Natural killer cell (primary cell): ENCODE data around the gene PCDH9. TPM values are rescaled to one million over a fixed set of nuclear protein-coding genes. Genes with fewer than 3 reads are reported as not detected.

Experiments used
- ATAC-seq, 3 donors: fragments of 150-1000 bp in 2 of 3; fragments of 200-7000 bp in 1 of 3; cut with Tn5 transposase; 1 replicate in 1 of 3; 2 replicates in 2 of 3; pipeline ENCODE4 v1.10.0; 2021; ENCODE audit warnings: mild to moderate bottlenecking in 2 of 3, moderate library complexity in 2 of 3
- DNase-seq, 2 donors: peaks; one replicate each; pipeline versions ENCODE4 v3.0.0 to v3.0.0-alpha.2; 2013 to 2021; ENCODE audit warnings: mixed read lengths in 1 of 2
- H3K27ac ChIP-seq: one replicate; pipeline ENCODE4 v1.5.1; 2013; ENCODE audit warnings: mild to moderate bottlenecking, low read length
- H3K27me3 ChIP-seq: one replicate; pipeline ENCODE4 v1.6.1; 2013; ENCODE audit warnings: low read length; ENCODE audit not compliant: control insufficient read depth, insufficient read depth
- H3K36me3 ChIP-seq: one replicate; pipeline ENCODE4 v1.6.1; 2013; ENCODE audit warnings: low read length; ENCODE audit not compliant: control insufficient read depth, insufficient read depth
- H3K4me1 ChIP-seq: one replicate; pipeline ENCODE4 v1.6.1; 2013; ENCODE audit warnings: low read length; ENCODE audit not compliant: control insufficient read depth, insufficient read depth
- H3K4me3 ChIP-seq: one replicate; pipeline ENCODE4 v1.5.1; 2013; ENCODE audit warnings: low read length
- H3K9me3 ChIP-seq: one replicate; pipeline ENCODE4 v1.6.1; 2013; ENCODE audit warnings: low read length; ENCODE audit not compliant: control insufficient read depth, insufficient read depth
- H3K27ac Mint-ChIP-seq, 2 donors: one replicate each; pipeline ENCODE4 v1.8.0; 2022; ENCODE audit warnings: mild to moderate bottlenecking in 2 of 2, mixed read lengths in 2 of 2, moderate library complexity in 1 of 2
- H3K27me3 Mint-ChIP-seq, 2 donors: one replicate each; pipeline ENCODE4 v1.8.0; 2022; ENCODE audit warnings: low read depth in 2 of 2, mixed read lengths in 2 of 2
- H3K36me3 Mint-ChIP-seq: one replicate; pipeline ENCODE4 v1.8.0; 2022; ENCODE audit warnings: mixed read lengths
- H3K4me1 Mint-ChIP-seq, 2 donors: one replicate each; pipeline ENCODE4 v1.8.0; 2022; ENCODE audit warnings: mixed read lengths in 2 of 2
- H3K4me3 Mint-ChIP-seq: one replicate; pipeline ENCODE4 v1.8.0; 2022; ENCODE audit warnings: mild to moderate bottlenecking, moderate library complexity, mixed read lengths
- H3K9me3 Mint-ChIP-seq, 2 donors: one replicate each; pipeline ENCODE4 v1.8.0; 2022; ENCODE audit warnings: mixed read lengths in 2 of 2
- CTCF ChIP-seq: fragments of 200-600 bp; IDR thresholded peaks from one replicate; pipeline ENCODE4 v1.8.0; 2022; ENCODE audit warnings: antibody characterized with exemption
- WGBS: methylation state at CpG from one replicate; pipeline ENCODE4 v1.1.7; 2013; ENCODE audit warnings: missing lambda C conversion rate; ENCODE audit not compliant: insufficient coverage; 5-methylcytosine and 5-hydroxymethylcytosine counted together
- intact Hi-C: fragments of 100-400 bp; cut with micrococcal nuclease; formaldehyde crosslinking; loops from one replicate; pipeline ENCODE4 v1.14.2; 2022
- total RNA-seq, 4 donors: library from RNA; stranded (reverse); fragments of 120-200 nt in 1 of 4; gene quantifications; one replicate each; pipeline versions ENCODE4 v1.2.3 to v1.2.4, GENCODE V29; 2013 to 2022

PCDH9 gene
- total RNA-seq, 3 donors from 2014 or later (not counting 1 experiment from before 2014, with no cell fraction given): 0.43 to 1.5 (median 0.68) TPM

- Histone ChIP-seq H3K9me3 (no peaks in the 10 kb centered on the region), H3K27ac (no peak overlapping the region), H3K27me3 (no peaks in the 10 kb centered on the region), H3K36me3 (no peaks in the 10 kb centered on the region), H3K4me1 (no peaks in the 10 kb centered on the region), H3K4me3 (no peak overlapping the region)
- no peak overlapping the region for H3K4me3 Mint-ChIP-seq
- H3K36me3 Mint-ChIP-seq: no peaks in the 10 kb centered on the region
- H3K27me3 Mint-ChIP-seq: peaks cover 0 to 4% of the 10 kb centered on the region in 2 donors
- intact Hi-C loops: no loop called here
- 66% methylated on average over 2 of the region's 5 CpGs for WGBS
- no peak for ATAC-seq
- no peak overlapping the region for H3K27ac Mint-ChIP-seq
- no peaks in the 10 kb centered on the region for H3K4me1 Mint-ChIP-seq
- no peak for TF ChIP-seq CTCF
- no peak for DNase-seq
- peaks cover 0 to 2% of the 10 kb centered on the region in 2 donors for H3K9me3 Mint-ChIP-seq
These were observed 870.1 kb downstream of the PCDH9 start for GRCh38 chr13:66359910-66360552.

- Histone ChIP-seq H3K27me3 (no peaks in the 10 kb centered on the region), H3K4me3 (no peak overlapping the region), H3K27ac (no peak overlapping the region), H3K36me3 (no peaks in the 10 kb centered on the region), H3K4me1 (no peaks in the 10 kb centered on the region), H3K9me3 (no peaks in the 10 kb centered on the region)
- peaks cover 0 to 4% of the 10 kb centered on the region in 2 donors for H3K27me3 Mint-ChIP-seq
- WGBS: 92% methylated on average over 1 of the region's 3 CpGs
- H3K9me3 Mint-ChIP-seq: peaks cover 0 to 2% of the 10 kb centered on the region in 2 donors
- intact Hi-C loops: no loop called here
- H3K4me3 Mint-ChIP-seq: no peak overlapping the region
- no peak overlapping the region for H3K27ac Mint-ChIP-seq
- TF ChIP-seq CTCF: no peak
- ATAC-seq (no peak), DNase-seq (no peak)
- no peaks in the 10 kb centered on the region for H3K4me1 Mint-ChIP-seq
- H3K36me3 Mint-ChIP-seq: no peaks in the 10 kb centered on the region
These were observed 870.7 kb downstream of the PCDH9 start for GRCh38 chr13:66359393-66359792.

- H3K4me3 ChIP-seq: no peak overlapping the region
- H3K27ac Mint-ChIP-seq: no peak overlapping the region
- no peak overlapping the region for H3K27ac ChIP-seq
- H3K36me3 ChIP-seq: no peaks in the 10 kb centered on the region
- H3K27me3 Mint-ChIP-seq: peaks cover 0 to 4% of the 10 kb centered on the region in 2 donors
- ATAC-seq (no peak), DNase-seq (no peak)
- H3K9me3 ChIP-seq: no peaks in the 10 kb centered on the region
- no peaks in the 10 kb centered on the region for H3K36me3 Mint-ChIP-seq
- H3K27me3 ChIP-seq: no peaks in the 10 kb centered on the region
- no peaks in the 10 kb centered on the region for H3K4me1 Mint-ChIP-seq
- intact Hi-C loops: no loop called here
- no peaks in the 10 kb centered on the region for H3K4me1 ChIP-seq
- TF ChIP-seq CTCF: no peak
- H3K4me3 Mint-ChIP-seq: no peak overlapping the region
- peaks cover 0 to 2% of the 10 kb centered on the region in 2 donors for H3K9me3 Mint-ChIP-seq
These were observed 871.6 kb downstream of the PCDH9 start for GRCh38 chr13:66358564-66358963.

- Histone ChIP-seq H3K27me3 (no peaks in the 10 kb centered on the region), H3K36me3 (no peaks in the 10 kb centered on the region), H3K4me1 (no peaks in the 10 kb centered on the region), H3K4me3 (no peak overlapping the region), H3K9me3 (no peaks in the 10 kb centered on the region), H3K27ac (no peak overlapping the region)
- Mint-ChIP-seq H3K27me3 (peaks cover 0 to 4% of the 10 kb centered on the region in 2 donors), H3K4me3 (no peak overlapping the region), H3K36me3 (no peaks in the 10 kb centered on the region), H3K27ac (no peak overlapping the region), H3K9me3 (peaks cover 0 to 2% of the 10 kb centered on the region in 2 donors), H3K4me1 (no peaks in the 10 kb centered on the region)
- ATAC-seq: no peak
- no peak for DNase-seq
- intact Hi-C loops: no loop called here
- WGBS: 98% methylated on average over 3 of the region's 5 CpGs
- no peak for TF ChIP-seq CTCF
These were observed 872.7 kb downstream of the PCDH9 start for GRCh38 chr13:66357463-66357862.
